ENCODE results near the gene ADAMTS14. TPM values are rescaled to one million over a fixed set of nuclear protein-coding genes. Genes with fewer than 3 reads are reported as not detected.
"Not testable (repeated sequence)": the region's sequence is repeated elsewhere in the genome, so short reads cannot be mapped to it uniquely, and the experiment has no call there.

Gene ADAMTS14
- total RNA-seq: 0.15 TPM

GRCh38 chr10:70672165-70673042 is at the start of gene ADAMTS14:
TSS of gene ADAMTS14 (plus strand) at chr10:70672506. CDS start at chr10:70672803, 297 bp downstream.
- DNase-seq (ENCODE audit: low spot score): no peak

GRCh38 chr10:70622541-70622940 is 49.8 kb upstream of the ADAMTS14 start:
- ATAC-seq: no peak
- DNase-seq (ENCODE audit: low spot score): no peak

More at GRCh38 chr10:70672165-70673042, at the start of gene ADAMTS14:
- peak; percentile 70 for ATAC-seq

GRCh38 chr10:70622981-70623844 is 49.1 kb upstream of the ADAMTS14 start:
- DNase-seq (ENCODE audit: low spot score) (no peak), ATAC-seq (no peak)

- ATAC-seq: no peak
- no peak for DNase-seq (ENCODE audit: low spot score)
Observed at GRCh38 chr10:70626056-70626455, 46.2 kb upstream of the ADAMTS14 start.

- DNase-seq (ENCODE audit: low spot score) (no peak), ATAC-seq (no peak)
Observed at GRCh38 chr10:70629338-70629737, 43.0 kb upstream of the ADAMTS14 start.

GRCh38 chr10:70631735-70632134 is 40.6 kb upstream of the ADAMTS14 start:
- not testable (repeated sequence) for DNase-seq (ENCODE audit: low spot score); ATAC-seq

GRCh38 chr10:70634011-70634410 is 38.3 kb upstream of the ADAMTS14 start:
- no peak for ATAC-seq
- DNase-seq (ENCODE audit: low spot score): no peak

- ATAC-seq; DNase-seq (ENCODE audit: low spot score): not testable (repeated sequence)
Observed at GRCh38 chr10:70634515-70634914, 37.8 kb upstream of the ADAMTS14 start.

- not testable (repeated sequence) for DNase-seq (ENCODE audit: low spot score); ATAC-seq
Observed at GRCh38 chr10:70639640-70640383, 32.5 kb upstream of the ADAMTS14 start.

- ATAC-seq: not testable (repeated sequence)
Observed at GRCh38 chr10:70643272-70643671, 29.0 kb upstream of the ADAMTS14 start.

GRCh38 chr10:70644959-70645358 is 27.3 kb upstream of the ADAMTS14 start:
- DNase-seq (ENCODE audit: low spot score); ATAC-seq: not testable (repeated sequence)

More at GRCh38 chr10:70643272-70643671, 29.0 kb upstream of the ADAMTS14 start:
- DNase-seq (ENCODE audit: low spot score): not testable (repeated sequence)

- no peak for DNase-seq (ENCODE audit: low spot score)
- ATAC-seq: no peak
Observed at GRCh38 chr10:70647086-70647485, 25.2 kb upstream of the ADAMTS14 start.

GRCh38 chr10:70648427-70648826 is 23.9 kb upstream of the ADAMTS14 start:
- ATAC-seq (no peak), DNase-seq (ENCODE audit: low spot score) (no peak)

- ATAC-seq: no peak
Observed at GRCh38 chr10:70649526-70649925, 22.8 kb upstream of the ADAMTS14 start.

GRCh38 chr10:70650104-70650503 is 22.2 kb upstream of the ADAMTS14 start:
- ATAC-seq: no peak

More at GRCh38 chr10:70649526-70649925, 22.8 kb upstream of the ADAMTS14 start:
- no peak for DNase-seq (ENCODE audit: low spot score)

GRCh38 chr10:70650718-70651117 is 21.6 kb upstream of the ADAMTS14 start:
- ATAC-seq (no peak), DNase-seq (ENCODE audit: low spot score) (no peak)

More at GRCh38 chr10:70650104-70650503, 22.2 kb upstream of the ADAMTS14 start:
- no peak for DNase-seq (ENCODE audit: low spot score)

- no peak for ATAC-seq
Observed at GRCh38 chr10:70651661-70652060, 20.6 kb upstream of the ADAMTS14 start.

GRCh38 chr10:70652761-70653657 is 19.3 kb upstream of the ADAMTS14 start:
- DNase-seq (ENCODE audit: low spot score) (no peak), ATAC-seq (peak; percentile 62)

More at GRCh38 chr10:70651661-70652060, 20.6 kb upstream of the ADAMTS14 start:
- no peak for DNase-seq (ENCODE audit: low spot score)

GRCh38 chr10:70655316-70655715 is 17.0 kb upstream of the ADAMTS14 start:
- ATAC-seq (no peak), DNase-seq (ENCODE audit: low spot score) (no peak)
